ENCODE data around the gene METTL23.
A peak's percentile ranks its signal among the peaks of the same experiment; 100 is the strongest.

Gene METTL23, protein sequence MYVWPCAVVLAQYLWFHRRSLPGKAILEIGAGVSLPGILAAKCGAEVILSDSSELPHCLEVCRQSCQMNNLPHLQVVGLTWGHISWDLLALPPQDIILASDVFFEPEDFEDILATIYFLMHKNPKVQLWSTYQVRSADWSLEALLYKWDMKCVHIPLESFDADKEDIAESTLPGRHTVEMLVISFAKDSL

GRCh38 chr17:76726776-76727718 is at the start of gene METTL23:
TSS of gene METTL23 (plus strand) at chr17:76726839. CDS start at chr17:76729711, 2,872 bp downstream.
- peak within 1 kb of the TSS; percentile 96 to 98 for H3K9ac ChIP-seq (ENCODE audit: low read depth in 1 of 2, low read length in 2 of 2)
- H3K27ac ChIP-seq (ENCODE audit: low read depth, low read length) = peak within 1 kb of the TSS; percentile 100
- H3K9me3 ChIP-seq (ENCODE audit: control insufficient read depth in 1 of 2, low read length in 2 of 2) = no peaks in the 10 kb centered on the region
- H3K27me3 ChIP-seq (ENCODE audit: control insufficient read depth in 1 of 2, insufficient read depth in 2 of 2, low read length in 2 of 2) = no peaks in the 10 kb centered on the region
- peaks cover 24 to 37% of the 10 kb centered on the region in 2 donors for H3K4me1 ChIP-seq (ENCODE audit: control insufficient read depth in 1 of 2, insufficient read depth in 2 of 2, low read length in 2 of 2)
- peak within 1 kb of the TSS; percentile 83 to 89 for H3K4me3 ChIP-seq (ENCODE audit: low read depth in 1 of 2, low read length in 2 of 2)
- H3K36me3 ChIP-seq (ENCODE audit: control insufficient read depth in 1 of 2, insufficient read depth in 2 of 2, low read length in 2 of 2) = peaks cover 19 to 24% of the 10 kb centered on the region in 2 donors

- Histone ChIP-seq H3K4me1 (ENCODE audit: control insufficient read depth in 1 of 2, insufficient read depth in 2 of 2, low read length in 2 of 2) (peaks cover 20 to 22% of the 10 kb centered on the region in 2 donors), H3K9me3 (ENCODE audit: control insufficient read depth in 1 of 2, low read length in 2 of 2) (no peaks in the 10 kb centered on the region), H3K27ac (ENCODE audit: low read depth, low read length) (no peak overlapping the region), H3K4me3 (ENCODE audit: low read depth in 1 of 2, low read length in 2 of 2) (no peak overlapping the region), H3K27me3 (ENCODE audit: control insufficient read depth in 1 of 2, insufficient read depth in 2 of 2, low read length in 2 of 2) (no peaks in the 10 kb centered on the region), H3K36me3 (ENCODE audit: control insufficient read depth in 1 of 2, insufficient read depth in 2 of 2, low read length in 2 of 2) (no peaks in the 10 kb centered on the region), H3K9ac (ENCODE audit: low read depth in 1 of 2, low read length in 2 of 2) (no peak overlapping the region)
Measured at GRCh38 chr17:76677406-76677805, 49.2 kb upstream of the METTL23 start.

GRCh38 chr17:76678330-76678729 is 48.3 kb upstream of the METTL23 start:
- Histone ChIP-seq H3K9ac (ENCODE audit: low read depth in 1 of 2, low read length in 2 of 2) (peak overlapping the region in 1 of 2 donors; percentile 23), H3K36me3 (ENCODE audit: control insufficient read depth in 1 of 2, insufficient read depth in 2 of 2, low read length in 2 of 2) (no peaks in the 10 kb centered on the region), H3K9me3 (ENCODE audit: control insufficient read depth in 1 of 2, low read length in 2 of 2) (no peaks in the 10 kb centered on the region), H3K4me1 (ENCODE audit: control insufficient read depth in 1 of 2, insufficient read depth in 2 of 2, low read length in 2 of 2) (peaks cover 13 to 20% of the 10 kb centered on the region in 2 donors), H3K27ac (ENCODE audit: low read depth, low read length) (no peak overlapping the region), H3K27me3 (ENCODE audit: control insufficient read depth in 1 of 2, insufficient read depth in 2 of 2, low read length in 2 of 2) (no peaks in the 10 kb centered on the region), H3K4me3 (ENCODE audit: low read depth in 1 of 2, low read length in 2 of 2) (no peak overlapping the region)

GRCh38 chr17:76679239-76679638 is 47.4 kb upstream of the METTL23 start:
- no peaks in the 10 kb centered on the region for H3K27me3 ChIP-seq (ENCODE audit: control insufficient read depth in 1 of 2, insufficient read depth in 2 of 2, low read length in 2 of 2)
- no peaks in the 10 kb centered on the region for H3K36me3 ChIP-seq (ENCODE audit: control insufficient read depth in 1 of 2, insufficient read depth in 2 of 2, low read length in 2 of 2)
- H3K9ac ChIP-seq (ENCODE audit: low read depth in 1 of 2, low read length in 2 of 2) = no peak overlapping the region
- H3K4me1 ChIP-seq (ENCODE audit: control insufficient read depth in 1 of 2, insufficient read depth in 2 of 2, low read length in 2 of 2) = peaks cover 12 to 20% of the 10 kb centered on the region in 2 donors
- H3K4me3 ChIP-seq (ENCODE audit: low read depth in 1 of 2, low read length in 2 of 2) = no peak overlapping the region
- H3K27ac ChIP-seq (ENCODE audit: low read depth, low read length) = no peak overlapping the region
- H3K9me3 ChIP-seq (ENCODE audit: control insufficient read depth in 1 of 2, low read length in 2 of 2) = no peaks in the 10 kb centered on the region

GRCh38 chr17:76681222-76682137 is 45.2 kb upstream of the METTL23 start:
- Histone ChIP-seq H3K9me3 (ENCODE audit: control insufficient read depth in 1 of 2, low read length in 2 of 2) (no peaks in the 10 kb centered on the region), H3K4me1 (ENCODE audit: control insufficient read depth in 1 of 2, insufficient read depth in 2 of 2, low read length in 2 of 2) (peaks cover 12 to 20% of the 10 kb centered on the region in 2 donors), H3K36me3 (ENCODE audit: control insufficient read depth in 1 of 2, insufficient read depth in 2 of 2, low read length in 2 of 2) (no peaks in the 10 kb centered on the region), H3K4me3 (ENCODE audit: low read depth in 1 of 2, low read length in 2 of 2) (no peak overlapping the region), H3K9ac (ENCODE audit: low read depth in 1 of 2, low read length in 2 of 2) (no peak overlapping the region), H3K27ac (ENCODE audit: low read depth, low read length) (no peak overlapping the region), H3K27me3 (ENCODE audit: control insufficient read depth in 1 of 2, insufficient read depth in 2 of 2, low read length in 2 of 2) (no peaks in the 10 kb centered on the region)

DNA sequence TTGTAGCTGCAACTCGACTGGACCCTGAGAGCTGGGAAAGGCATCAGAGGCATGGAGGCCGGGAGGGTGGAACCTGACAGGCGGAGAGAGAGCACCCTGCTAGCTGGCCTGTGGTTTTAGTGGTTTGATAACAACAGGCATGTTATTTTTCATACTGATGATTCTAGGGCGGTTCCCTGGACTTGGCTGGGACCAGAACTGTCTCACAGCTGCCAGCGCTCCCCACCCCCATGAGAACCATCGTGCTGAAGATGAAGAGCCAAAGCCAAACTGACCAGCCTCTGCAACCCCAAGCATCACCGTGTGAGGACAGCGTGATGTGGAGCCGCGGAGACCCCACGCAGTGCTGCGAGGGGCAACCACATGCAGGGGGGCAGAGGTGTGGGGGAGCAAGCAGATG is 44.3 kb upstream of the METTL23 start:
- H3K27ac ChIP-seq (ENCODE audit: low read depth, low read length) = no peak overlapping the region
- no peaks in the 10 kb centered on the region for H3K36me3 ChIP-seq (ENCODE audit: control insufficient read depth in 1 of 2, insufficient read depth in 2 of 2, low read length in 2 of 2)
- H3K4me3 ChIP-seq (ENCODE audit: low read depth in 1 of 2, low read length in 2 of 2) = no peak overlapping the region
- no peak overlapping the region for H3K9ac ChIP-seq (ENCODE audit: low read depth in 1 of 2, low read length in 2 of 2)
- H3K9me3 ChIP-seq (ENCODE audit: control insufficient read depth in 1 of 2, low read length in 2 of 2) = no peaks in the 10 kb centered on the region
- H3K27me3 ChIP-seq (ENCODE audit: control insufficient read depth in 1 of 2, insufficient read depth in 2 of 2, low read length in 2 of 2) = no peaks in the 10 kb centered on the region
- peaks cover 12 to 24% of the 10 kb centered on the region in 2 donors for H3K4me1 ChIP-seq (ENCODE audit: control insufficient read depth in 1 of 2, insufficient read depth in 2 of 2, low read length in 2 of 2)

DNA sequence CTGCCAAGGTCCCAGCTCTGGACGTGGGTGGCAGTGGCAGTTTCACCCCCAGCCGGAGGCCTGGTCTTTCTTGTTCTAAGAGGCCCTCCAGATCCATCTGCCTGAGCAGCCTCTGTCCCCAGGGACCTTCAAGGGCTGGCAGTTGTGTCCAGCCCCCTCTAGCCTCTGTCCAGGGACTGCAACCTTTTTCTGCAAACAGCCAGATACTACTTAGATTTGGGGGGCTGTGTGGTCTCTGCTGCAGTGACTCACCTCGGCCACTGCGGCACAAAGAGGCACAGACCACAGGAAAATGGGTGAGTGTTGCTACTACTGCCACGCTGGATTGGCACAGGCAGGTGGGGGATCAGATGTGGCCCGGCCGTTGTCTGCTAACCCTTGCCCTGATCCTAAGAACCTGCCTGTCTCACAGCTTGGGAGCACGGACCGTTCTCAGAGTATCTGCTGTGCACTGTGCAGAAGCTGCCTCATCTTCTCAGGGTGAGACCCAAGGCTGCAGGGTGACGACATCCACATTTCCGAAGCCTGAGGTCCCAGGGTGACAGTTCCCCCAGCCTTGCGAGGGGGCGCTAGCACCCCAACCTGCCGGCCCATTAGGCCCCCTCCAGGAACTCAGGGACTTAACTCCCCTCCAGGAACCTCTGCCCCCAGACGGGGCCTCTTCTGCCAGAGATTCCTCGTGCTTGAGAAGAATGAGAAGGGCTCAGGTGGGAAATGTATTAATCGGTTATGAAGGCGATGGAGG is 43.5 kb upstream of the METTL23 start:
- Histone ChIP-seq H3K4me3 (ENCODE audit: low read depth in 1 of 2, low read length in 2 of 2) (no peak overlapping the region), H3K27me3 (ENCODE audit: control insufficient read depth in 1 of 2, insufficient read depth in 2 of 2, low read length in 2 of 2) (no peaks in the 10 kb centered on the region), H3K27ac (ENCODE audit: low read depth, low read length) (no peak overlapping the region), H3K9ac (ENCODE audit: low read depth in 1 of 2, low read length in 2 of 2) (no peak overlapping the region), H3K4me1 (ENCODE audit: control insufficient read depth in 1 of 2, insufficient read depth in 2 of 2, low read length in 2 of 2) (peaks cover 6 to 27% of the 10 kb centered on the region in 2 donors), H3K36me3 (ENCODE audit: control insufficient read depth in 1 of 2, insufficient read depth in 2 of 2, low read length in 2 of 2) (no peaks in the 10 kb centered on the region), H3K9me3 (ENCODE audit: control insufficient read depth in 1 of 2, low read length in 2 of 2) (no peaks in the 10 kb centered on the region)

- H3K27me3 ChIP-seq (ENCODE audit: control insufficient read depth in 1 of 2, insufficient read depth in 2 of 2, low read length in 2 of 2) = no peaks in the 10 kb centered on the region
- H3K9me3 ChIP-seq (ENCODE audit: control insufficient read depth in 1 of 2, low read length in 2 of 2) = no peaks in the 10 kb centered on the region
- no peak overlapping the region for H3K4me3 ChIP-seq (ENCODE audit: low read depth in 1 of 2, low read length in 2 of 2)
- H3K4me1 ChIP-seq (ENCODE audit: control insufficient read depth in 1 of 2, insufficient read depth in 2 of 2, low read length in 2 of 2) = peaks cover 0 to 19% of the 10 kb centered on the region in 2 donors
- H3K36me3 ChIP-seq (ENCODE audit: control insufficient read depth in 1 of 2, insufficient read depth in 2 of 2, low read length in 2 of 2) = no peaks in the 10 kb centered on the region
- no peak overlapping the region for H3K27ac ChIP-seq (ENCODE audit: low read depth, low read length)
- no peak overlapping the region for H3K9ac ChIP-seq (ENCODE audit: low read depth in 1 of 2, low read length in 2 of 2)
Measured at GRCh38 chr17:76683921-76684745, 42.5 kb upstream of the METTL23 start.

DNA sequence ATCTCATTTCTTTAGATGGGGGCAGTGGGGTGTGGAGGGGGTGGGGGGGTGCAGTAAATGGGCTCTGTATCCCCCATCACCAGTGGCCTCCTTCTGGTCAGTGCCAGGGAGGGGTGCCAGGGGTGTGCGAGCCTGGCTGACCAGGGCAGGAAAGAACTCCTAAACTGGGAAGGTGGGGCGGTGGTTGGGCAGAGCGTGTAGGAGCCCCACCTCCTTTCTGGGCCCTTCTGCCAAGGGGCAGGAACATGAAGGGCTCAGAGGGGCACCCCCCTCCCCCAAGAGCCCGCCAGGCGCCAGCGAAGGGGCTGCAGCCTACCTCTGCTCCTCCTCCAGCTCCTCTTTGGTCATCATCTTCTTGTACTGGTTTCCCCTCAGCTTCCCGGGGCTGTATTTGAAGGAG is 41.9 kb upstream of the METTL23 start:
- Histone ChIP-seq H3K27me3 (ENCODE audit: control insufficient read depth in 1 of 2, insufficient read depth in 2 of 2, low read length in 2 of 2) (no peaks in the 10 kb centered on the region), H3K27ac (ENCODE audit: low read depth, low read length) (no peak overlapping the region), H3K9ac (ENCODE audit: low read depth in 1 of 2, low read length in 2 of 2) (no peak overlapping the region), H3K9me3 (ENCODE audit: control insufficient read depth in 1 of 2, low read length in 2 of 2) (no peaks in the 10 kb centered on the region), H3K36me3 (ENCODE audit: control insufficient read depth in 1 of 2, insufficient read depth in 2 of 2, low read length in 2 of 2) (no peaks in the 10 kb centered on the region), H3K4me1 (ENCODE audit: control insufficient read depth in 1 of 2, insufficient read depth in 2 of 2, low read length in 2 of 2) (peaks cover 0 to 17% of the 10 kb centered on the region in 2 donors), H3K4me3 (ENCODE audit: low read depth in 1 of 2, low read length in 2 of 2) (no peak overlapping the region)
